ENCODE data around the gene KCNAB1. TPM values are rescaled to one million over a fixed set of nuclear protein-coding genes. Genes with fewer than 3 reads are reported as not detected.

KCNAB1 gene
- total RNA-seq, 1 donor from 2014 or later: 2.1 TPM

DNA sequence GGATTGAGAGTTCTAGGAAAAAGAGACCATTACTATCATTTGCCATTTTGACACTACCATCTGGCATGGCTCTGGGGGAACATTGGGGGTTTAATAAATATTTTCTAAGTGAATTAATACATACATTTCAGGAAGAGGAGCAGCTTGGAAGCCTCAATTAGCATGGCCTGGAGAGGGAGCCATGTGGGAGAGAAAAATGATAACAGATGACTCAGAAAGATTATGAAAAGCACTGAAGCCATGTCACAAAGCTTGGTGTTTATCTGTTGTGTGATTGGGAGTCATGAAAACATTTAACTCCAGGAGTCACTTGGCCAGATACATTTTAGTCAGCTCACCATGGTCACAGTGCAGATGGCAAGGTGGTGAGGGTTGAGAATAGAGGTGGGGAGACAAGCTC lies 313.5 kb downstream of the KCNAB1 start:
- no peak overlapping the region for H3K27ac Mint-ChIP-seq
- H3K27me3 Mint-ChIP-seq: peaks cover 10% of the 10 kb centered on the region
- TF ChIP-seq, protein P1, sequence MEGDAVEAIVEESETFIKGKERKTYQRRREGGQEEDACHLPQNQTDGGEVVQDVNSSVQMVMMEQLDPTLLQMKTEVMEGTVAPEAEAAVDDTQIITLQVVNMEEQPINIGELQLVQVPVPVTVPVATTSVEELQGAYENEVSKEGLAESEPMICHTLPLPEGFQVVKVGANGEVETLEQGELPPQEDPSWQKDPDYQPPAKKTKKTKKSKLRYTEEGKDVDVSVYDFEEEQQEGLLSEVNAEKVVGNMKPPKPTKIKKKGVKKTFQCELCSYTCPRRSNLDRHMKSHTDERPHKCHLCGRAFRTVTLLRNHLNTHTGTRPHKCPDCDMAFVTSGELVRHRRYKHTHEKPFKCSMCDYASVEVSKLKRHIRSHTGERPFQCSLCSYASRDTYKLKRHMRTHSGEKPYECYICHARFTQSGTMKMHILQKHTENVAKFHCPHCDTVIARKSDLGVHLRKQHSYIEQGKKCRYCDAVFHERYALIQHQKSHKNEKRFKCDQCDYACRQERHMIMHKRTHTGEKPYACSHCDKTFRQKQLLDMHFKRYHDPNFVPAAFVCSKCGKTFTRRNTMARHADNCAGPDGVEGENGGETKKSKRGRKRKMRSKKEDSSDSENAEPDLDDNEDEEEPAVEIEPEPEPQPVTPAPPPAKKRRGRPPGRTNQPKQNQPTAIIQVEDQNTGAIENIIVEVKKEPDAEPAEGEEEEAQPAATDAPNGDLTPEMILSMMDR (IDR thresholded peaks at IDR 0.05; ENCODE audit: unreplicated experiment): no peak
- no peak overlapping the region for H3K4me3 Mint-ChIP-seq (ENCODE audit: low read depth)
- no peaks in the 10 kb centered on the region for H3K4me1 Mint-ChIP-seq (ENCODE audit: low read depth)
- DNase-seq (ENCODE audit: low spot score, unreplicated experiment): no peak
- no peaks in the 10 kb centered on the region for H3K36me3 Mint-ChIP-seq (ENCODE audit: insufficient read depth)
- peaks cover 3% of the 10 kb centered on the region for H3K9me3 Mint-ChIP-seq (ENCODE audit: low read depth)

DNA sequence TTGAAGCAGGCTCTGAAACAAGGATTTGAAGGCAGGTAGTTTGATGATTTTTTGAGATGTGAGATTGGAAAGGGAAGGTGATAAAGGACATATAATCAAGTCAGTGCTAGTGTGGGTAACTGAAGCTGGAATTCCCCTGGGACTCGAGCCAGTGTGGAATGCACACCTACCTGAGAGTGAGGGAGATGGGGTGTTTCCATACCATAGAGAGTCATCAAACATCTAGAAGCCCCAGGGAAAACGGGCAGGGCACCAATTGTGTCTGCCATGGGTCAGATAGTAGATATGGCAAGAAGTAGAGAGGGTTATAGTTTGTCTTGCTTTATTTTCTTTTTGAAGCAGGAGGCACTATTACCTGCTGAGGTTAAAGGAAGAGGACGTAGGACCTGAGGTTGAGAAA lies 314.5 kb downstream of the KCNAB1 start:
- H3K4me3 Mint-ChIP-seq (ENCODE audit: low read depth): no peak overlapping the region
- H3K36me3 Mint-ChIP-seq (ENCODE audit: insufficient read depth): no peaks in the 10 kb centered on the region
- H3K27ac Mint-ChIP-seq: no peak overlapping the region
- TF ChIP-seq, protein P1 (IDR thresholded peaks at IDR 0.05; ENCODE audit: unreplicated experiment): no peak
- no peaks in the 10 kb centered on the region for H3K4me1 Mint-ChIP-seq (ENCODE audit: low read depth)
- peaks cover 10% of the 10 kb centered on the region for H3K27me3 Mint-ChIP-seq
- no peak for DNase-seq (ENCODE audit: low spot score, unreplicated experiment)
- peaks cover 3% of the 10 kb centered on the region for H3K9me3 Mint-ChIP-seq (ENCODE audit: low read depth)

DNA sequence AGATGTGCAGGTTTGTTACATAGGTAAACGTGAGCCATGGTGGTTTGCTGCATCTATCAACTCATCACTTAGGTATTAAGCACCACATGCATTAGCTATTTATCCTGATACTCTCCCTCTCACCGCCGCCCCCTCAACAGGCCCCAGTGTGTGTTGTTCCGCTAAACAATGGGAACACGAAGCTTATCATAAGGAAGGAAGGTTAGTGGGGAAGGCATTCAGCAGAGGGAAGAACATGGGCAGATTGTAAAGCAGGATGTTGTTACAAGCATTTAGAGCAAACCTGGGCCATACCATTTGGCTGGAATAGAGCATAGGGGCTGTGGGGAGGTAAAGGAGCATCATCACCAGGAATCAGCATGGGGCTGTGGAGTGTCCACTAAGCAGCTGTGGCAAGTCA lies 322.7 kb downstream of the KCNAB1 start:
- TF ChIP-seq, protein P1 (IDR thresholded peaks at IDR 0.05; ENCODE audit: unreplicated experiment): no peak
- H3K27me3 Mint-ChIP-seq: peaks cover 5% of the 10 kb centered on the region
- DNase-seq (ENCODE audit: low spot score, unreplicated experiment): no peak
- no peak overlapping the region for H3K4me3 Mint-ChIP-seq (ENCODE audit: low read depth)
- H3K27ac Mint-ChIP-seq: no peak overlapping the region
- peaks cover 3% of the 10 kb centered on the region for H3K4me1 Mint-ChIP-seq (ENCODE audit: low read depth)
- H3K36me3 Mint-ChIP-seq (ENCODE audit: insufficient read depth): no peaks in the 10 kb centered on the region
- H3K9me3 Mint-ChIP-seq (ENCODE audit: low read depth): no peaks in the 10 kb centered on the region

DNA sequence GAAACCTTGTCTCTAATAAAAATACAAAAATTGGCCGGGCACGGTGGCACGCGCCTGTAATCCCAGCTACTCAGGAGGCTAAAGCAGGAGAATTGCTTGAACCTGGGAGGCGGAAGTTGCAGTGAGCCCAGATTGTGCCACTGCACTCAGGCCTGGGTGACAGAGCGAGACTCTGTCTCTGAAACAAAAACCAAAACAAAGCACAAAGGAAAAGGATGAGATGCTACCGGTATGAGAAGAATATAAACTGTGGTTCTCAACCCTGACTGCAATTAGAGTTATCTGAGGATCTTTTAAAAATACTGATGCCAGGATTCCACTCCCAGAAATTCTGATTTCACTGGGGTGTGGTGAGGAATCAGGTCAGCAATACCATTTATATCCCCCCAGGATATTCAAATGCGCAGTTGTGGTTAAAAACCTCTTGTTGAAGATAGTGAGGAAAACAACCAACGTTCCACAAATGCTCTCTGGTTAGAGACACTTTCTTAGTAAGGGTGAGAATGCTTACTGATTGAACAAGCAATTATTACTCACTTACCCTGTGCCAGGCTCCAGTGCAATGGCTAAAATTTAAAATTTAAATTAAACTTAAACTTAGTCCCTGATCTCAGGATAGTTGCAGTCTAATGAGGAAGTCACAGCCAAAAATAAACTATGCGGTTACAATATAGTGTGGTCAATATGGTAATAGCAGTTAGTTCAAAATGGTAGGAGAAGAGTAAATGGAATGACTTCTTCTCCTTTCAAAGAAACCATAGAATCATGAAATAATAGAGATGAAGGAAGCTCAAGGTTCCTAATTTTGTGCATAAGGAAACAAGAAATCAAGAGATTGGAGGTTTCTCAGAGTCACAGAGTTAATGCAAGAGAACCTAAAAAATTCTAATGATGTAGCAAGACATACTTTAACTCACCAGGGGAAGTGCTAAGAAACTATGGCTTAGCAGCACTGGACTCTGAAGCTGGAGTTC lies 325.0 kb downstream of the KCNAB1 start:
- Mint-ChIP-seq H3K27ac (no peak overlapping the region), H3K36me3 (ENCODE audit: insufficient read depth) (no peaks in the 10 kb centered on the region), H3K27me3 (peaks cover 5% of the 10 kb centered on the region), H3K4me1 (ENCODE audit: low read depth) (peaks cover 3% of the 10 kb centered on the region), H3K4me3 (ENCODE audit: low read depth) (no peak overlapping the region), H3K9me3 (ENCODE audit: low read depth) (no peaks in the 10 kb centered on the region)
- DNase-seq (ENCODE audit: low spot score, unreplicated experiment): no peak
- TF ChIP-seq, protein P1 (IDR thresholded peaks at IDR 0.05; ENCODE audit: unreplicated experiment): no peak

DNA sequence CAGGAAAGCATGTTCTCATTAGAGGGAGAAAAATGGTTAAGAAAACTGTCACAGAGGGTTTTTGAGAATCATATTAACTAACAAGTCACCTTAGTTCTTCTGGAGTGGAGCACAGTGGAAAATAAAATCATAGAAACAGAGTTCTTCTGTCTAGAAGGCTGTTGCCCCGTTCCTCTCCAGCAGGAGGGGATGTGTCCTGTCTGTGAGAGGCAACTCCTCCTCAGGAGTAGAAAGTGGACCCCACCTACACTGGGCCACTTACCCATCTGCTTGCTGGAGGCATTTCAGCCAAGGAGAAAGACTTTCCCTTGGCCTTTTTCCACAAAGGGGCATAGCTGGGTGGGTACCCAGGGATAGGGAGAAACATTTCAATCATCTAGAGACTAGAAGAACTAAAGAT lies 327.9 kb downstream of the KCNAB1 start:
- TF ChIP-seq, protein P1 (IDR thresholded peaks at IDR 0.05; ENCODE audit: unreplicated experiment): peak; percentile 43
- no peak overlapping the region for H3K27ac Mint-ChIP-seq
- H3K27me3 Mint-ChIP-seq: peaks cover 4% of the 10 kb centered on the region
- no peaks in the 10 kb centered on the region for H3K9me3 Mint-ChIP-seq (ENCODE audit: low read depth)
- H3K4me3 Mint-ChIP-seq (ENCODE audit: low read depth): no peak overlapping the region
- no peaks in the 10 kb centered on the region for H3K4me1 Mint-ChIP-seq (ENCODE audit: low read depth)
- H3K36me3 Mint-ChIP-seq (ENCODE audit: insufficient read depth): no peaks in the 10 kb centered on the region
- no peak for DNase-seq (ENCODE audit: low spot score, unreplicated experiment)

All from progenitor cell of endocrine pancreas (in vitro differentiated cells).